ENCODE data around the gene MGAT5B.

The MGAT5B gene

DNA sequence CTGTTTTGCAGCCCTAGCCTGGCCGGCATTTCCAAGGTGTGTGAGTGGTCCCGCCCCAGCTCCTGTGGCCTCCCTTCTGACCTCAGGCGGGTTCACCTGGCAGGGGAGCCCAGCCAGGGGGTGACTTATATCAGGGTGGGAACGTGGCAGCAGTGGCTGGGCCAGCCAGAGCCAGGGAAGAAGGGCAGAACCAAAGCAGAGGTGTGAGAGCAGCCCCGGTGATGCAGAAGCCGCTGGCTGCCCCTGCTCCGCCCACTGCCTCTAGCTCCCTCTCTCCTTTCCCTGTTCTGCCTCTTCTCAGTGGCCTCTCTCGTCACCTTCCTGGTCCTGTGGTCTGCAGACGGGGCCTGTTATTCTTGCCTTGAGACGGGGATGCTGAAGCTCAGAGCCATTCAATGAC, 12.1 kb downstream of the MGAT5B start:
- DNase-seq (ENCODE audit: low read depth in 3 of 3) = no peak

DNA sequence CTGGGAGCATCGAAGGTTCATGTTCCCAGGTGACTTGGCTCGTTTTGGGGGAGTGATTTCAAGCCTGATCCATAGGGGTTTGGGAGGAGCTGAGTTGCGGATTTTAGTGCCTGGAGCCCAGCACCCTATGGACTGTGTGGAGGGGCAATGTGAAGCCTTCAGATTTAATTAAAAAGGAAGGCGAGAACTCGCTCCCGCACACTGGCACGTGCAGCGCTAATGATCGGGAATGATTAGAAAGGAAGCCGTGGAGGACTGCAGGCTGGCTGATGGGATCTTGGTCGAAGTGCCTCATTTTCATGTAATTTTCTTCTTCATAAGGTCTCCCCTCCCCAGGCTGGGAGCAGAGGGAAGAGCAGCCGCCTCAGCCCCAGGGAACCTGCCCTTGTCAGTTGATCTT, 12.8 kb downstream of the MGAT5B start:
- DNase-seq (ENCODE audit: low read depth in 3 of 3) = no peak

- DNase-seq (ENCODE audit: low read depth in 3 of 3) = no peak
These were observed 13.2 kb downstream of the MGAT5B start for GRCh38 chr17:76881408-76881807.

- no peak for DNase-seq (ENCODE audit: low read depth in 3 of 3)
These were observed 13.8 kb downstream of the MGAT5B start for GRCh38 chr17:76881966-76882365.

DNA sequence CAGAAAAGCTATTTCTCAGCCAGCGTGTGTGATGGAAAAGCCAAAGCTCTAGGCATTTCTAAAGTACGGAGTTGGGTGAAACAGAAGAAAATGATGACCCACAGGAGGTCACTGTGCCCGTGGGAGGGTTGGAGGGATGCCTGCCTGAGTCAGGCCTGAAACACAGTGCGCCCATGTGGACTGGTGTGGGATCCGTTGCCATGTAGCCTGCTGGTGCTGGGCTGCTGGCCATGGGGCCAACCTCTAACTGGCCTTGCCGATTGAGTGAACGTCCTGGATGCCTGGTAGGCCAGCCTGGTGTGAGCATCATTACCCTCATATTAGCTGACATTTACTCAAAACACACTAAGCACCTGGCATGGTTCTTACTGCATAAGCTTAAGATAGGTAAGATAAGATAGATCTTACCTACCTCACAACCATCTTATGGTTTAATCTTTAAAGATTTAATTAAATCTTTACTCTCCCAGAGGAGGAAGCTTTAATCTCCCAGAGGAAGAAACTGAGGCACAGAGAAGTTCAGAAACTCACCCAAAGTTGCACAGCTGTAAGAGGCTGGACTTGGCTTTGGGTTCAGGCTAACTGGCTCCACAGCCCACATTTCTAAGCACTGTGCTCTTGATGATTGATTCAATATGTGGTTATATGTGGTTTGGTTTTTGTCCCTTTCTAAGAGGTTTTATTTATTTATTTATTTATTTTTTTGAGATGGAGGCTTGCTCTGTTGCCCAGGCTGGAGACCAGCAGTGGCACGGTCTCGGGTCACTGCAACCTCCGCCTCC, 15.7 kb downstream of the MGAT5B start:
- no peak for DNase-seq (ENCODE audit: low read depth in 3 of 3)

DNA sequence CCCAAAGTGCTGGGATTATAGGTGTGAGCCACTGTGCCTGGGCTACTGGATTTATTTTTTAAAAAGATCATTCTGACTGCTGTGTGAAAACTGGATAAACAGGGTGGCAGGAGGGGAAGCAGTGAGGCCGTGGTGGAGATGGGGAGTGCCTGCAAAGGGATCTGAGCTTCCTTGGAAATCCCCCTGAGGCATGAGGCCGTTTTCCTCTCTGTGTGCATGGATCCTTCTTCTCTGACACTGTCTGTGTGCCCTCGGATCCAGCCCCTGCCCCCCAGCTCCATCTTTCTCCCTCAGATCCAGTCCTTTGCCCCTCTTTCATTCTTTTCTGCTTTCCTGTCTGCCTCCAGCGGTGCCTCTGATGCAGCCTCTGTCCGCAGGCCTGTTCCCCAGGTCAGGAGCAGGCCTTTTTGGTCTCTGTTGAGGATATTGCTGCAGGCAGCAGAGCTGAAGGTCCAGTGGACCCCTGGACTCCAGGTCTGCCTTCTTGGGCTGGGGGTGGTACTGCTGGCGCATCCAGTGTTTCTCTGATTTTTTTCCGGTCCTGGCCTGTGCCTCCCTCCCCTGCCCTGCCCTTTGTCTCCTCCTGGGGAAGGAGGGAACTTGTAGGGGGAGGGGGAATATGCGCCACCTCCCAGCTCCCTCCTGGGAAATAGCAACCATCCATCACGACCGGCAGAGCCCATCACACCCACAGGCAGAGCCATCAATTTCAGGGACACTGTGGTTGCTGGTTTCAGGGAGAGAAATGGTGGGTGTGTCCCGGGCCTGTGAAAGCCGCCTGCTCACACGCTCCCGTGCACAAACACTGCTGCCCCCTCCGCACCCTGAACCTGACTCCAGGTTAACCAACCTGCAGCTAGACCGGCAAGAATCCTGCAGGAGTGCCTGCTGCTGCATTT, 17.0 kb downstream of the MGAT5B start:
- DNase-seq (ENCODE audit: low read depth in 3 of 3) = no peak

DNA sequence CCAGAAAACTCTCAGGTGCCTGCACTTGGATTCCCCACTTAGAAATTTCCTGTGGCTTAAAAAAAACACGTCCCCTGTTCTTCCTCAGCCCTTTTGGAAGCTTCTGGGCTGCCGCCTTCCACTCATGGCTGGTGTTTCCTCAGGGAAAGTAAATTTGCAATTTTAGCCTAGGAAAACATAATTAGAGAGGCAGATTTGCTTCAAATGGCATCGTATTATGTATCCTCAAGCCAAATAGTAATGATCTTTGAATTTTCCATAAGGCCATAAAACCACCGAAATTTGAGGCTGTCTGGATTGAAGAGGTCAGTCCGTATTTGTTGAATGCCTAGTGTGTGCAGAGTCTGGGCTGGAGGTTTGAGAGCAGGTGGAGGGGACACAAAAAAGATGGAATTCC, 17.7 kb downstream of the MGAT5B start:
- no peak for DNase-seq (ENCODE audit: low read depth in 3 of 3)

GRCh38 chr17:76886395-76886794, 18.2 kb downstream of the MGAT5B start:
- no peak for DNase-seq (ENCODE audit: low read depth in 3 of 3)

GRCh38 chr17:76887802-76888201, 19.6 kb downstream of the MGAT5B start:
- DNase-seq (ENCODE audit: low read depth in 3 of 3) = no peak

DNA sequence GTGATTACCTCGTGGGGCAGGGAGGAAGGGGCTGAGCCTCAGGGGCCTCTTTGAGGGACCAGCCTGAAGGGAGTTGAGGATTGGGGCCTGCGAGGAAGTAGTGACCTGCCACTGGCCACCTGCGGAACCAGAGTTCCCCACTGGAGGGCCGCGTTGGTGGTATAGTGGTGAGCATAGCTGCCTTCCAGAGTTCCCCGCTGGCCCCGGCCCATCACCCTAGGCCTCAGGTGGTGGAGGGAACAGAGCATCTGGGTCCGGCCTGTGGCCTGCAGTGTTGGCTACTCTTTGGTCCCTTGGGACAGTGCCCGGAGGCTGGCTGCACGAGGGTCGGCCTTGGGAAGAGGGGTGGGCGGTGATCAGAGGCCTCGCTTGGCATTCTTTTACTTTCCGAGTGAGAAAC, 20.5 kb downstream of the MGAT5B start:
- DNase-seq (ENCODE audit: low read depth in 3 of 3) = no peak

- DNase-seq (ENCODE audit: low read depth in 3 of 3) = no peak
These were observed 21.1 kb downstream of the MGAT5B start for GRCh38 chr17:76889323-76889722.

- no peak for DNase-seq (ENCODE audit: low read depth in 3 of 3)
These were observed 24.1 kb downstream of the MGAT5B start for GRCh38 chr17:76892329-76892728.

GRCh38 chr17:76893623-76894334, 25.6 kb downstream of the MGAT5B start:
- DNase-seq (ENCODE audit: low read depth in 3 of 3) = no peak

DNA sequence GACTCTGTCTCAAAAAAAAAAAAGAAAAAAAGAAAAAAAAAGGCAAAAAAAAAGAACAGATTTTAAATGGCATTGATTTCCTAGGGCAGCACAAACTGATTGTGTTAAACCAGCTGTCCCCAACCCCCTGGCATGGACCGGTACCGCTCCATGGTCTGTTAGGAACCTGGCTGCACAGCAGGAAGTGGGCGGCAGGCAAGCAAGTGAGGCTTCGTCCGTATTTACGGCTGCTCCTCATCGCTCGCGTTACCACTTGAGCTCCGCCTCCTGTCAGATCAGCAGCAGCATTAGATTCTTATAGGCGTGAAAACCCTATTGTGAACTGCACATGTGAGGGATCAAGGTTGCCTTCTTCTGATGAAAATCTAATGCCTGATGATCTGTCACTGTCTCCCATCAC, 26.6 kb downstream of the MGAT5B start:
- DNase-seq (ENCODE audit: low read depth in 3 of 3) = no peak

GRCh38 chr17:76897023-76897422, 28.8 kb downstream of the MGAT5B start:
- DNase-seq (ENCODE audit: low read depth in 3 of 3) = no peak

DNA sequence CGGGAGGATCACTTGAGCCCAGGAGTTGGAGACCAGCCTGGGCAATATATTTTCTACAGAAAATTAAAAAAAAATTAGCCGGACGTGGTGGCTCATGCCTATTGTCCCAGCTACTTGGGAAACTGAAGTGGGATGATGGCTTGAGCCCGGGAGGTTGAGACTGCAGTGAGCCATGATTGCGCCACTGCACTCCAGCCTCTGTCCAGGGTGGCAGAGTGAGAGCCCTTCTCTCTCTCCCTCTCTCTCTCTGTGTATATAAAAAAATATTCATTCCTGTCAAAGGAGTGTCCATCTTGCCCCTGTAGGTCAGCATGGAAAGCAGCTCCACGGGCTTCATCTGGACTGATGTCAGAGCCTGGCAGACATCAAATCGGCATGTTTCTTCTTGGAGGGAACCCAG, 31.2 kb downstream of the MGAT5B start:
- no peak for DNase-seq (ENCODE audit: low read depth in 3 of 3)

- DNase-seq (ENCODE audit: low read depth in 3 of 3) = no peak
These were observed 32.5 kb downstream of the MGAT5B start for GRCh38 chr17:76900723-76901122.

DNA sequence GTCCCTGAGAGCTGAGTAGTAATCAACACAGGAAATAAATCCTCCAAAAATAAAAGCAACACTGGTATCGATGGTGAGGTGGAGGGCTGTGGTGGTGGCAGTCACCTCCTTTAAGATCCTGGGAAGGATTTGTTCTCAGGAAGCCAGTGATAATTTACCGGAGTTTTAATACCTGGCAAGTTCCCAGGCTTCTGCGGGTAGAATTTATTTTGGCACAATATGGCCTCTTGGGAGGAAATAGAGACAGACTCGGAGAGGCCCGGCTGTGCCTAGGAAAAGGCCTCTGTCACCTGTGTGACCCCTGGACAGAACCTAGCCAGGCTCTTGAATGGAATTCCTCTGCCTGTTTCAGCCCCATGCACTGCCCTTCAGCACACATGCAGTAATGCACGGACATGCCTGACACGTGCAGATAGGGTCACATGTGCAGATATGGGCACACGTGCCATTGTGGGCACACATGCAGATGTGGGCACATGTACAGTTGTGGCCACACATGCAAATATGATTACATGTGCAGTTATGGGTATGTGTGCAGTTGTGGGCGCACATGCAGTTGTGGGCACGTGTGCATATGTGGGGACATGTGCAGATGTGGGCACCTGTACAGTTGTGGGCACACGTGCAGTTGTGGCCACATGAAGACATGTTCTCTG, 33.5 kb downstream of the MGAT5B start:
- no peak for DNase-seq (ENCODE audit: low read depth in 3 of 3)

DNA sequence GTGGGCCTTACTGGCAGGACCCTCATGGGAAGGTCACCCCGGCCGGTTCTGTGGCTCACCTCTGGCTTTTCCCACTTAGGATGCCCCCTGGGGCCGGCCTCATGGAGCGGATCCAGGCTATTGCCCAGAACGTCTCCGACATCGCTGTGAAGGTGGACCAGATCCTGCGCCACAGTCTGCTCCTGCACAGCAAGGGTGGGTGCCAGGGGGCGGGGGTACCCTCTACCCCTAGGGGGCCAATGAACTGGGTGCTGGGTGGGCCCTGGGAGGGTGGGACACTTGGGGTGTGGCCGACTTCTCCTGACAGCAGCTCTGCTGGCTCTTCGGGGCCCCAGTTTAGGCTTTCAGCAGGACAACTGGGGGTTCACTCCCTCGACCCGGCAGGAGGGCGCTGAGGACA, 34.3 kb downstream of the MGAT5B start:
- DNase-seq (ENCODE audit: low read depth in 3 of 3) = no peak

GRCh38 chr17:76903631-76904030, 35.4 kb downstream of the MGAT5B start:
- no peak for DNase-seq (ENCODE audit: low read depth in 3 of 3)

DNA sequence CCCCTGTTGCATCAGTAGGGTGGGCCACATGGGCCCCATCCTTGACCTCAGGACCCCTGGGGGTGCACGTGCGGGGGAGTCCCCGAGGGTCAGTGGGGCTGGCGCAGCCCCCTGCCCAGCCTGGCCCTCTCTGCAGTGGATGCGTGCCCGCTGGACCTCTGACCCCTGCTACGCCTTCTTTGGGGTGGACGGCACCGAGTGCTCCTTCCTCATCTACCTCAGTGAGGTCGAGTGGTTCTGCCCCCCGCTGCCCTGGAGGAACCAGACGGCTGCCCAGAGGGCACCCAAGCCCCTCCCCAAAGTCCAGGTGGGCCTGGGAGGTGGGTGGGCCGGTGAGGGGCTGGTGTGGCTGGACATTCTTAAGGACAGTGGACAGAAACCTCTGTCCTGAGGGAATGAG, 35.9 kb downstream of the MGAT5B start:
- DNase-seq (ENCODE audit: low read depth in 3 of 3) = no peak

DNA sequence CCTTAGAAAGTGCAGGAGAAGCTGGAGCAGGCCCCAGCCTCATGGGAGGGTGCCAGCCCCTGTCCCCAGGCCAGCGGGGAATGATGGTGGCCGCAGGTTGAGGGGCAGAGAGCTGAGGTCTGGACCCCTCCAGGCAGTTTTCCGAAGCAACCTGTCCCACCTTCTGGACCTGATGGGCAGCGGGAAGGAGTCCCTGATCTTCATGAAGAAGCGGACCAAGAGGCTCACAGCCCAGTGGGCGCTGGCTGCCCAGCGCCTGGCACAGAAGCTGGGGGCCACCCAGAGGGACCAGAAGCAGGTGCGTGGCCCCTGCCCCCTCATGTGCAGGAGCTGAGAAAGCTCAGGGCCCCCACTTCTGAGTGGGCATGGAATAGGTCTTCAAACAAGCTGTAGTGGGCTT, 36.8 kb downstream of the MGAT5B start:
- DNase-seq (ENCODE audit: low read depth in 3 of 3) = no peak
